Smooth muscle cell (in vitro differentiated cells): Measurements from ENCODE around the gene GNS. TPM values are rescaled to one million over a fixed set of nuclear protein-coding genes. Genes with fewer than 3 reads are reported as not detected.

Experiments used
- DNase-seq: peaks from one replicate; lab custom pipeline; 2025; ENCODE audit not compliant: unreplicated experiment; lab: John Stamatoyannopoulos, UW
- H2AFZ ChIP-seq: fragments of 200-600 bp; sonication (generic); 2 replicates; pipeline ENCODE4 v1.6.0; 2016; ENCODE audit warnings: antibody characterized with exemption, low read depth, mild to moderate bottlenecking
- H3F3A ChIP-seq: fragments of 200-600 bp; sonication (generic); 2 replicates; pipeline ENCODE4 v1.6.0; 2017; ENCODE audit warnings: antibody characterized with exemption, low read depth
- H3K27ac ChIP-seq: fragments of 200-600 bp; sonication (generic); 2 replicates; pipeline ENCODE4 v1.5.1; 2016; ENCODE audit warnings: low read depth, mild to moderate bottlenecking
- H3K27me3 ChIP-seq: fragments of 200-600 bp; sonication (generic); 2 replicates; pipeline ENCODE4 v1.6.1; 2016; ENCODE audit warnings: low read depth, mild to moderate bottlenecking
- H3K36me3 ChIP-seq: fragments of 200-600 bp; sonication (generic); 2 replicates; pipeline ENCODE4 v1.5.1; 2016; ENCODE audit warnings: low read depth
- H3K4me1 ChIP-seq: fragments of 200-600 bp; sonication (generic); 2 replicates; pipeline ENCODE4 v1.5.1; 2016; ENCODE audit warnings: low read depth
- H3K4me2 ChIP-seq: fragments of 200-600 bp; sonication (generic); 2 replicates; pipeline ENCODE4 v1.6.0; 2016; ENCODE audit warnings: mild to moderate bottlenecking
- H3K4me3 ChIP-seq: fragments of 200-600 bp; sonication (generic); 2 replicates; pipeline ENCODE4 v1.5.1; 2016; ENCODE audit warnings: mild to moderate bottlenecking
- H3K79me2 ChIP-seq: fragments of 200-600 bp; sonication (generic); 2 replicates; pipeline ENCODE4 v1.6.0; 2016; ENCODE audit warnings: low read depth, mild to moderate bottlenecking
- H3K9ac ChIP-seq: fragments of 200-600 bp; sonication (generic); 2 replicates; pipeline ENCODE4 v1.6.0; 2016; ENCODE audit warnings: low read depth
- H3K9me3 ChIP-seq: fragments of 200-600 bp; sonication (generic); replicated peaks from 2 replicates; pipeline ENCODE4 v1.5.1; 2016; ENCODE audit warnings: low read depth
- H4K20me1 ChIP-seq: fragments of 200-600 bp; sonication (generic); 2 replicates; pipeline ENCODE4 v1.6.0; 2016; ENCODE audit warnings: low read depth
- WGBS: methylation state at CpG from one replicate; pipeline ENCODE4 v1.1.7; 2016; ENCODE audit warnings: low lambda C conversion rate; 5-methylcytosine and 5-hydroxymethylcytosine counted together
- polyA plus RNA-seq: library from polyadenylated mRNA; unstranded; fragments of >200 nt; fragmentation: Nextera tagmentation; extraction: Ambion mirVana; gene quantifications from 2 replicates; pipeline ENCODE4 v1.2.1, GENCODE V29; 2016
- total RNA-seq: library from RNA; depleted of rRNA; stranded (reverse); fragments of >200 nt; gene quantifications from 2 replicates; pipeline ENCODE4 v1.2.3, GENCODE V29; 2014
- TF ChIP-seq, protein P1 (sequence below): fragments of 200-600 bp; sonication (generic); IDR thresholded peaks from 2 replicates; pipeline ENCODE4 v1.5.1; 2017; ENCODE audit warnings: borderline replicate concordance, mild to moderate bottlenecking, antibody characterized with exemption; ENCODE audit not compliant: insufficient read depth, poor library complexity, severe bottlenecking

GNS gene
- total and polyA plus RNA-seq, 2 experiments from 2014 or later = 36.4 to 64.9 TPM

DNA sequence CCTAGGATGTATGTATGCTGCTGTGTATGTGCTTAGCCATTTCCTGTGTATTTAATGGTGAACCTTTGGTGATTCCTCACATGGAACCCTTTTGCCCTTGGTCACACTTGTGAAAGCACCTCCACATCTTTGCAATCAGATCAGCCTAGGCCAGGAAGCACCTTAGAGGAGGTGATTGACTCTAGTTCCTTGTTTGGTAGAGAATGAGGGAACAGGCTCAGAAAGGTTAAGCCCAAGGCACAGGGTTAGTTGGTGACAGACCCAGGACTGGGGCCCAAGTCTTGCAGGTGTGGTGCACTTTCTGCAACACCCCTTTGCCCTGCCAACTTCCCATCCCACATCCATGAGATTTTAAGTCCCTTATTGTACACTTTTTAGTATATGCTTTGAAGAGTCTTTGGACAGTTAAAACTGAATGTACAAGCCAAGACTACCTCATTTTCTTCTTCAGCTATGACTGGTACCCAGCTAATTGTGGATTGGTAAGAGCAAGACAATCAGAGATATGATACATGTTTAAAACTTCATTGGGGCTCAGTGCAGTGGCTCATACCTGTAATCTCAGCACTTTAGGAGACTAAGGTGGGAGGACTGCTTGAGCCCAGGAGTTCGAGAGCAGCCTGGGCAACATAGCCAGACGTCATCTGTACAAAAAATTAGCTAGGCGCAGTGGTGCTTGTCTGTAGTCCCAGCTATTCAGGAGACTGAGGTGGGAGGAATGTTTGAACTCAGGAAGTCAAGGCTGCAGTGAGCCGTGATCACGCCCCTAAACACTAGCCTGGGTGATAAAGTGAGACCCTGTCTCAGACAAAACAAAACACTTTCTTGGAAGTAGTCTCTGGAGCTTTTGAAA, 77.8 kb downstream of the GNS start:
- Histone ChIP-seq H3K36me3 (no peaks in the 10 kb centered on the region), H3K4me3 (no peak overlapping the region), H3F3A (no peaks in the 10 kb centered on the region), H3K27ac (no peak overlapping the region), H3K4me1 (peaks cover 12% of the 10 kb centered on the region), H3K9me3 (no peaks in the 10 kb centered on the region), H3K79me2 (no peaks in the 10 kb centered on the region), H3K9ac (no peak overlapping the region), H4K20me1 (no peaks in the 10 kb centered on the region), H3K4me2 (no peak overlapping the region), H2AFZ (no peak overlapping the region), H3K27me3 (no peaks in the 10 kb centered on the region)
- TF ChIP-seq, protein P1, sequence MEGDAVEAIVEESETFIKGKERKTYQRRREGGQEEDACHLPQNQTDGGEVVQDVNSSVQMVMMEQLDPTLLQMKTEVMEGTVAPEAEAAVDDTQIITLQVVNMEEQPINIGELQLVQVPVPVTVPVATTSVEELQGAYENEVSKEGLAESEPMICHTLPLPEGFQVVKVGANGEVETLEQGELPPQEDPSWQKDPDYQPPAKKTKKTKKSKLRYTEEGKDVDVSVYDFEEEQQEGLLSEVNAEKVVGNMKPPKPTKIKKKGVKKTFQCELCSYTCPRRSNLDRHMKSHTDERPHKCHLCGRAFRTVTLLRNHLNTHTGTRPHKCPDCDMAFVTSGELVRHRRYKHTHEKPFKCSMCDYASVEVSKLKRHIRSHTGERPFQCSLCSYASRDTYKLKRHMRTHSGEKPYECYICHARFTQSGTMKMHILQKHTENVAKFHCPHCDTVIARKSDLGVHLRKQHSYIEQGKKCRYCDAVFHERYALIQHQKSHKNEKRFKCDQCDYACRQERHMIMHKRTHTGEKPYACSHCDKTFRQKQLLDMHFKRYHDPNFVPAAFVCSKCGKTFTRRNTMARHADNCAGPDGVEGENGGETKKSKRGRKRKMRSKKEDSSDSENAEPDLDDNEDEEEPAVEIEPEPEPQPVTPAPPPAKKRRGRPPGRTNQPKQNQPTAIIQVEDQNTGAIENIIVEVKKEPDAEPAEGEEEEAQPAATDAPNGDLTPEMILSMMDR = no peak
- 57% methylated on average over 5 of the region's 5 CpGs for WGBS
- no peak for DNase-seq

- H3F3A ChIP-seq = no peaks in the 10 kb centered on the region
- H3K27ac ChIP-seq = no peak overlapping the region
- H3K9ac ChIP-seq = no peak overlapping the region
- H3K4me1 ChIP-seq = peaks cover 12% of the 10 kb centered on the region
- H3K4me2 ChIP-seq = no peak overlapping the region
- H3K4me3 ChIP-seq = no peak overlapping the region
- TF ChIP-seq, protein P1 = no peak
- H4K20me1 ChIP-seq = no peaks in the 10 kb centered on the region
- no peaks in the 10 kb centered on the region for H3K79me2 ChIP-seq
- no peaks in the 10 kb centered on the region for H3K9me3 ChIP-seq
- H2AFZ ChIP-seq = no peak overlapping the region
- WGBS = 92% methylated on average over 4 of the region's 4 CpGs
- no peaks in the 10 kb centered on the region for H3K27me3 ChIP-seq
- no peak for DNase-seq
- H3K36me3 ChIP-seq = no peaks in the 10 kb centered on the region
Observed at GRCh38 chr12:64680235-64680634, 79.0 kb downstream of the GNS start.

- H3K4me3 ChIP-seq = no peak overlapping the region
- no peaks in the 10 kb centered on the region for H3K79me2 ChIP-seq
- no peaks in the 10 kb centered on the region for H3F3A ChIP-seq
- H4K20me1 ChIP-seq = no peaks in the 10 kb centered on the region
- H3K4me2 ChIP-seq = no peak overlapping the region
- H3K9me3 ChIP-seq = no peaks in the 10 kb centered on the region
- no peak overlapping the region for H3K9ac ChIP-seq
- TF ChIP-seq, protein P1 = no peak
- WGBS = 88% methylated on average over 9 of the region's 9 CpGs
- no peaks in the 10 kb centered on the region for H3K36me3 ChIP-seq
- DNase-seq = no peak
- H2AFZ ChIP-seq = no peak overlapping the region
- H3K4me1 ChIP-seq = peaks cover 12% of the 10 kb centered on the region
- H3K27me3 ChIP-seq = no peaks in the 10 kb centered on the region
- no peak overlapping the region for H3K27ac ChIP-seq
Observed at GRCh38 chr12:64679487-64680001, 79.7 kb downstream of the GNS start.
